A549 (cell line): ENCODE results near the gene SNAP29. TPM values are rescaled to one million over a fixed set of nuclear protein-coding genes. Genes with fewer than 3 reads are reported as not detected.

ENCODE experiments used
- ATAC-seq, 2 experiments: fragments of 200-7000 bp in 1 of 2; fragments of >200 bp in 1 of 2; cut with Nextera tagmentation in 1 of 2; cut with Tn5 transposase in 1 of 2; 3 replicates each; pipeline versions ENCODE4 v1.8.0 to v1.9.1; 2018 to 2020; ENCODE audit warnings: mild to moderate bottlenecking in 1 of 2, moderate library complexity in 1 of 2
- CTCF ChIA-PET: fragments of 300-600 bp; sonication (Branson Sonifier 250); formaldehyde crosslinking; extraction: SDS; loops from one replicate; lab custom pipeline; 2021; ENCODE audit warnings: antibody characterized with exemption, inconsistent platforms; lab: Yijun Ruan, JAX
- POLR2A ChIA-PET: fragments of 350-600 bp; formaldehyde crosslinking; extraction: SDS; loops from one replicate; lab custom pipeline; 2021; ENCODE audit warnings: antibody characterized with exemption, inconsistent platforms; lab: Yijun Ruan, JAX
- DNase-seq, 2 experiments: peaks; one replicate each; pipeline versions ENCODE4 v3.0.0 to v3.0.0-alpha.2; 2011 to 2016; ENCODE audit warnings: low read depth in 1 of 2, low spot score in 1 of 2
- FAIRE-seq: peaks from 2 replicates; lab custom pipeline; 2011; peaks lifted over from hg19 to GRCh38; lab: Jason Lieb, UNC
- H3K27ac ChIP-seq, 2 experiments: fragments of >200 bp; sonication (Bioruptor Twin); formaldehyde crosslinking; 3 replicates each; pipeline ENCODE4 v1.5.1; 2016 to 2017
- H3K4me1 ChIP-seq: fragments of >200 bp; sonication (Bioruptor Twin); formaldehyde crosslinking; 3 replicates; pipeline ENCODE4 v1.6.1; 2016
- H3K4me2 ChIP-seq: fragments of >200 bp; sonication (Bioruptor Twin); formaldehyde crosslinking; 3 replicates; pipeline ENCODE4 v1.6.1; 2016
- H3K4me3 ChIP-seq: fragments of >200 bp; sonication (Bioruptor Twin); formaldehyde crosslinking; 3 replicates; pipeline ENCODE4 v1.5.1; 2016
- H3K9me3 ChIP-seq: fragments of >200 bp; sonication (Bioruptor Twin); formaldehyde crosslinking; 3 replicates; pipeline ENCODE4 v1.6.1; 2016
- CBX8 ChIP-seq: fragments of 200-600 bp; sonication (generic); IDR thresholded peaks from 2 replicates; pipeline ENCODE4 v1.6.1; 2016
- CEBPB ChIP-seq, 2 experiments: fragments of >200 bp in 1 of 2; sonication (Bioruptor Twin) in 1 of 2; formaldehyde crosslinking in 1 of 2; IDR thresholded peaks; 2 replicates each; pipeline ENCODE4 v1.6.1; 2012 to 2016
- CHD2 ChIP-seq: fragments of 150-350 bp; IDR thresholded peaks from 2 replicates; pipeline ENCODE4 v1.6.1; 2014; ENCODE audit warnings: low read length; ENCODE audit not compliant: partially characterized antibody
- CHD4 ChIP-seq: fragments of 200-600 bp; sonication (generic); IDR thresholded peaks from 2 replicates; pipeline ENCODE4 v1.6.1; 2016; ENCODE audit warnings: antibody characterized with exemption, mild to moderate bottlenecking, borderline replicate concordance
- ELK1 ChIP-seq: fragments of 150-350 bp; IDR thresholded peaks from 2 replicates; pipeline ENCODE4 v1.6.1; 2014; ENCODE audit warnings: low read depth, mild to moderate bottlenecking, low read length
- FOSL2 ChIP-seq, 2 experiments: fragments of 450-650 bp in 1 of 2; fragments of >200 bp in 1 of 2; sonication (Bioruptor Twin) in 1 of 2; formaldehyde crosslinking; IDR thresholded peaks; 2 replicates each; pipeline versions ENCODE4 v1.5.0 to v1.6.1; 2016 to 2020; ENCODE audit warnings: mild to moderate bottlenecking in 1 of 2, moderate library complexity in 1 of 2
- HES2 ChIP-seq: fragments of >200 bp; sonication (Bioruptor Twin); formaldehyde crosslinking; IDR thresholded peaks from 2 replicates; pipeline ENCODE4 v1.6.1; 2016
- HMGXB4 ChIP-seq: fragments of 250-450 bp; sonication (Bioruptor Pico); IDR thresholded peaks from 2 replicates; pipeline ENCODE4 v1.5.0; 2021; ENCODE audit warnings: mild to moderate bottlenecking, moderate library complexity, borderline replicate concordance
- MYC ChIP-seq: IDR thresholded peaks from 2 replicates; pipeline ENCODE4 v1.6.1; 2012; ENCODE audit warnings: mild to moderate bottlenecking, inconsistent platforms, low read length, improper control_type of control experiment, borderline replicate concordance
- PBX3 ChIP-seq: IDR thresholded peaks from 2 replicates; pipeline ENCODE4 v1.6.1; 2012
- PHF8 ChIP-seq: fragments of 200-600 bp; sonication (generic); IDR thresholded peaks from 2 replicates; pipeline ENCODE4 v1.6.1; 2016; ENCODE audit warnings: low read depth, mild to moderate bottlenecking, antibody characterized with exemption, moderate library complexity, borderline replicate concordance
- USF2 ChIP-seq: fragments of 450-650 bp; IDR thresholded peaks from 2 replicates; pipeline ENCODE4 v1.6.1; 2014; ENCODE audit warnings: antibody characterized with exemption
- ZC3H11A ChIP-seq: fragments of 450-650 bp; IDR thresholded peaks from 2 replicates; pipeline ENCODE4 v1.6.1; 2014; ENCODE audit warnings: antibody characterized with exemption, mild to moderate bottlenecking
- ZFP36 ChIP-seq: fragments of 450-650 bp; IDR thresholded peaks from 2 replicates; pipeline ENCODE4 v1.6.1; 2014; ENCODE audit warnings: borderline replicate concordance; ENCODE audit not compliant: partially characterized antibody
- ZNF302 ChIP-seq: fragments of 250-450 bp; sonication (Bioruptor Pico); IDR thresholded peaks from 2 replicates; pipeline ENCODE4 v1.9.0; 2021; ENCODE audit warnings: inconsistent platforms, mild to moderate bottlenecking, moderate library complexity
- WGBS: methylation state at CpG from one replicate; pipeline ENCODE4 v1.1.6; 2017; ENCODE audit errors: missing lambda C conversion rate; 5-methylcytosine and 5-hydroxymethylcytosine counted together
- polyA plus RNA-seq, 4 experiments: library from polyadenylated mRNA; depleted of rRNA in 3 of 4; stranded (reverse); fragments of >200 nt; fragmentation: RNase III in 1 of 4; extraction: RNeasy Plus Mini Kit Qiagen cat#74134 plus additional on column Dnase treatment in 1 of 4; gene quantifications; 2 replicates in 3 of 4; 3 replicates in 1 of 4; pipeline ENCODE4 v1.2.3, GENCODE V29; 2011 to 2017

Gene SNAP29
- polyA plus RNA-seq, 2 of the 4 experiments (the other 2 are of a cell fraction) = 14.2 to 20.1 TPM

- POLR2A ChIA-PET = no interaction called here
- DNase-seq (no peak), ATAC-seq (no peak), FAIRE-seq (no peak)
- CTCF ChIA-PET = no interaction called here
- WGBS = 83% methylated on average over 6 of the region's 6 CpGs
- Histone ChIP-seq H3K4me3 (no peak overlapping the region), H3K9me3 (no peaks in the 10 kb centered on the region), H3K4me1 (peaks cover 24% of the 10 kb centered on the region), H3K4me2 (no peak overlapping the region), H3K27ac (no peak overlapping the region)
- TF ChIP-seq PBX3 = no peak
- no peak for TF ChIP-seq ZC3H11A
- no peak for TF ChIP-seq MYC
- TF ChIP-seq CHD4 = no peak
- no peak for TF ChIP-seq CEBPB (IDR thresholded peaks at IDR 0.05)
- no peak for TF ChIP-seq CHD2
- no peak for TF ChIP-seq ELK1
- no peak for TF ChIP-seq ZFP36
- no peak for TF ChIP-seq HES2
These were observed 49.1 kb upstream of the SNAP29 start for GRCh38 chr22:20809538-20810185.

GRCh38 chr22:20810645-20811044 lies 48.2 kb upstream of the SNAP29 start:
- no peak for FAIRE-seq
- POLR2A ChIA-PET = no interaction called here
- H3K4me3 ChIP-seq = no peak overlapping the region
- H3K9me3 ChIP-seq = no peaks in the 10 kb centered on the region
- H3K4me1 ChIP-seq = peaks cover 24% of the 10 kb centered on the region
- H3K27ac ChIP-seq = no peak overlapping the region
- TF ChIP-seq ZNF302 (no peak), USF2 (no peak), PBX3 (no peak), ELK1 (no peak), HMGXB4 (CRISPR knock-in tag) (no peak), PHF8 (no peak), CHD2 (no peak), FOSL2 (IDR thresholded peaks at IDR 0.05) (no peak), FOSL2 (CRISPR knock-in tag; IDR thresholded peaks at IDR 0.05) (no peak), CBX8 (no peak)
- TF ChIP-seq, all 56 proteins: peak for 0
- WGBS = 87% methylated on average over 9 of the region's 9 CpGs
- ATAC-seq (no peak), DNase-seq (no peak)
- CTCF ChIA-PET = no interaction called here
- H3K4me2 ChIP-seq = no peak overlapping the region
